Panc1 (cell line): ENCODE data around the gene ZNF554. TPM values are rescaled to one million over a fixed set of nuclear protein-coding genes. Genes with fewer than 3 reads are reported as not detected.

ENCODE experiments used
- ATAC-seq: fragments of 200-7000 bp; cut with Tn5 transposase; 2 replicates; pipeline ENCODE4 v1.9.1; 2020; ENCODE audit warnings: mild to moderate bottlenecking, moderate library complexity
- BruUV-seq: library from RNA; stranded (reverse); fragments of 400-500 nt; replicated peaks from 2 replicates; lab custom pipeline; 2021; lab: Mats Ljungman, UMichigan
- CTCF ChIA-PET: fragments of 300-600 bp; sonication (Branson Sonifier 250); formaldehyde crosslinking; loops from one replicate; lab custom pipeline; 2022; ENCODE audit warnings: antibody characterized with exemption; lab: Charles Lee
- POLR2A ChIA-PET: fragments of 300-600 bp; sonication (Branson Sonifier 250); formaldehyde crosslinking; loops from one replicate; lab custom pipeline; 2022; ENCODE audit warnings: antibody characterized with exemption; lab: Charles Lee
- DNase-seq: peaks from one replicate; pipeline ENCODE4 v3.0.0-alpha.2; 2010; ENCODE audit warnings: low read depth, low spot score
- H3K27ac ChIP-seq: 2 replicates; pipeline ENCODE4 v1.5.1; 2011; ENCODE audit warnings: mild to moderate bottlenecking, low read length, inconsistent platforms
- H3K27me3 ChIP-seq: fragments of 200-500 bp; sonication (Bioruptor generic); 2 replicates; pipeline ENCODE4 v1.6.0; 2014; ENCODE audit warnings: low read length, inconsistent platforms; ENCODE audit not compliant: control insufficient read depth, insufficient read depth
- H3K36me3 ChIP-seq: fragments of 200-500 bp; sonication (Bioruptor generic); 2 replicates; pipeline ENCODE4 v1.5.1; 2014; ENCODE audit warnings: inconsistent platforms, mild to moderate bottlenecking, low read length, moderate library complexity; ENCODE audit not compliant: control insufficient read depth, insufficient read depth
- H3K4me1 ChIP-seq: 2 replicates; pipeline ENCODE4 v1.5.1; 2011; ENCODE audit warnings: inconsistent platforms, mild to moderate bottlenecking, low read length, moderate library complexity; ENCODE audit not compliant: control insufficient read depth, insufficient read depth
- H3K4me3 ChIP-seq, 2 experiments: 2 replicates each; pipeline ENCODE4 v1.5.1; 2011 to 2012; ENCODE audit warnings: low read depth in 2 of 2, low read length in 2 of 2, mild to moderate bottlenecking in 2 of 2, inconsistent platforms in 1 of 2, moderate library complexity in 1 of 2
- H3K9me3 ChIP-seq: fragments of 200-500 bp; sonication (Bioruptor generic); 2 replicates; pipeline ENCODE4 v1.5.1; 2014; ENCODE audit warnings: low read depth, mild to moderate bottlenecking, inconsistent platforms, low read length, moderate library complexity; ENCODE audit not compliant: control insufficient read depth, insufficient read depth
- CTCF ChIP-seq: fragments of 450-650 bp; IDR thresholded peaks from 2 replicates; pipeline ENCODE4 v1.5.1; 2017; ENCODE audit warnings: mild to moderate bottlenecking
- POLR2AphosphoS5 ChIP-seq: IDR thresholded peaks from 2 replicates; pipeline ENCODE4 v1.6.1; 2012; ENCODE audit warnings: mild to moderate bottlenecking, low read depth, low read length, moderate library complexity
- SIN3A ChIP-seq: IDR thresholded peaks from 2 replicates; pipeline ENCODE4 v1.6.1; 2012; ENCODE audit warnings: low read depth, mild to moderate bottlenecking, low read length, moderate library complexity, borderline replicate concordance; ENCODE audit not compliant: insufficient read depth
- TCF7L2 ChIP-seq: IDR thresholded peaks from 2 replicates; pipeline ENCODE4 v1.6.1; 2011; ENCODE audit warnings: mild to moderate bottlenecking, low read depth, low read length, inconsistent platforms
- in situ Hi-C: cut with HindIII; loops from 2 replicates; pipeline ENCODE4 v1.10.0; 2016; ENCODE audit warnings: low sequenced_read_pairs, low pct_unique_long_range_greater_than_20kb
- intact Hi-C: fragments of 100-400 bp; cut with micrococcal nuclease; formaldehyde crosslinking; loops from one replicate; pipeline ENCODE4 v1.10.0; 2022; ENCODE audit not compliant: unreplicated experiment
- total RNA-seq: library from RNA; stranded (reverse); gene quantifications from one replicate; pipeline ENCODE4 v1.2.1, GENCODE V29; 2021; ENCODE audit not compliant: unreplicated experiment
- TF ChIP-seq, protein P1 (sequence below), 2 experiments: IDR thresholded peaks; 2 replicates each; pipeline ENCODE4 v1.6.1; 2011 to 2012; ENCODE audit warnings: low read depth in 2 of 2, control low read depth in 1 of 2, low read length in 1 of 2, mild to moderate bottlenecking in 1 of 2, moderate library complexity in 1 of 2; ENCODE audit not compliant: insufficient read depth in 1 of 2

The ZNF554 gene
- total RNA-seq, 1 experiment from 2014 or later, result 1.5 TPM

DNA sequence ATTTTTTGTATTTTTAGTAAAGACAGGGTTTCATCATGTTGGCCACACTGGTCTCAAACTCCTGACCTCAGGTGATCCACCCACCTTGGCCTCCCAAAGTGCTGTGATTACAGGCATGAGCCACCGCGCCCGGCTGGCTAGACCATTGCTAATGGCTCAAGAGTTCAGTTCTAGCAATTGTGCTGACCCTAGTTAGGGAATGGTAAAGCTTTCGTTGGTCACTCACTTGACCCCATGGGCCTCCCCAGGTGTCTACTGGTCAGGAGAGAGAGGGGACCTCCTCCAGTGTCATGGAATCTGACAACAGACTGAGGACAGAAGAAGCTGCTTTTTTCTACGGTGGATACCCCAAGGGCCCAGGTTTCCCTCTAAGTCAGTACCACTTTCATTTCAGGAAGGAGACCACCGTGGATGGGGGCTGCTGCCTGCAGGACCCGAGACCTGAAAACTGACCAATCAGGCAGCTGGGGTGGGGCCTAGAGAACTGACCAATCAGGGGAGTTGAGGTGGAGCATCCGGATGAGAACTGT, 46.9 kb downstream of the ZNF554 start:
- ChIA-PET CTCF (no interaction called here), POLR2A (no interaction called here)
- Histone ChIP-seq H3K4me3 (no peak overlapping the region), H3K27me3 (no peaks in the 10 kb centered on the region), H3K27ac (no peak overlapping the region), H3K36me3 (no peaks in the 10 kb centered on the region), H3K9me3 (no peaks in the 10 kb centered on the region), H3K4me1 (no peaks in the 10 kb centered on the region)
- intact Hi-C loops (no loop called here), in situ Hi-C loops (no loop called here)
- no peak for DNase-seq
- ATAC-seq, result no peak
- no TSS peak for BruUV-seq
- TF ChIP-seq POLR2AphosphoS5, result no peak
- TF ChIP-seq, protein P1, sequence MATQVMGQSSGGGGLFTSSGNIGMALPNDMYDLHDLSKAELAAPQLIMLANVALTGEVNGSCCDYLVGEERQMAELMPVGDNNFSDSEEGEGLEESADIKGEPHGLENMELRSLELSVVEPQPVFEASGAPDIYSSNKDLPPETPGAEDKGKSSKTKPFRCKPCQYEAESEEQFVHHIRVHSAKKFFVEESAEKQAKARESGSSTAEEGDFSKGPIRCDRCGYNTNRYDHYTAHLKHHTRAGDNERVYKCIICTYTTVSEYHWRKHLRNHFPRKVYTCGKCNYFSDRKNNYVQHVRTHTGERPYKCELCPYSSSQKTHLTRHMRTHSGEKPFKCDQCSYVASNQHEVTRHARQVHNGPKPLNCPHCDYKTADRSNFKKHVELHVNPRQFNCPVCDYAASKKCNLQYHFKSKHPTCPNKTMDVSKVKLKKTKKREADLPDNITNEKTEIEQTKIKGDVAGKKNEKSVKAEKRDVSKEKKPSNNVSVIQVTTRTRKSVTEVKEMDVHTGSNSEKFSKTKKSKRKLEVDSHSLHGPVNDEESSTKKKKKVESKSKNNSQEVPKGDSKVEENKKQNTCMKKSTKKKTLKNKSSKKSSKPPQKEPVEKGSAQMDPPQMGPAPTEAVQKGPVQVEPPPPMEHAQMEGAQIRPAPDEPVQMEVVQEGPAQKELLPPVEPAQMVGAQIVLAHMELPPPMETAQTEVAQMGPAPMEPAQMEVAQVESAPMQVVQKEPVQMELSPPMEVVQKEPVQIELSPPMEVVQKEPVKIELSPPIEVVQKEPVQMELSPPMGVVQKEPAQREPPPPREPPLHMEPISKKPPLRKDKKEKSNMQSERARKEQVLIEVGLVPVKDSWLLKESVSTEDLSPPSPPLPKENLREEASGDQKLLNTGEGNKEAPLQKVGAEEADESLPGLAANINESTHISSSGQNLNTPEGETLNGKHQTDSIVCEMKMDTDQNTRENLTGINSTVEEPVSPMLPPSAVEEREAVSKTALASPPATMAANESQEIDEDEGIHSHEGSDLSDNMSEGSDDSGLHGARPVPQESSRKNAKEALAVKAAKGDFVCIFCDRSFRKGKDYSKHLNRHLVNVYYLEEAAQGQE (IDR thresholded peaks at IDR 0.05; ENCODE audit: insufficient read depth in 1 of 2, low read depth in 2 of 2, low read length in 1 of 2), result no peak
- TF ChIP-seq TCF7L2, result no peak
- TF ChIP-seq SIN3A, result no peak
- TF ChIP-seq CTCF, result no peak

DNA sequence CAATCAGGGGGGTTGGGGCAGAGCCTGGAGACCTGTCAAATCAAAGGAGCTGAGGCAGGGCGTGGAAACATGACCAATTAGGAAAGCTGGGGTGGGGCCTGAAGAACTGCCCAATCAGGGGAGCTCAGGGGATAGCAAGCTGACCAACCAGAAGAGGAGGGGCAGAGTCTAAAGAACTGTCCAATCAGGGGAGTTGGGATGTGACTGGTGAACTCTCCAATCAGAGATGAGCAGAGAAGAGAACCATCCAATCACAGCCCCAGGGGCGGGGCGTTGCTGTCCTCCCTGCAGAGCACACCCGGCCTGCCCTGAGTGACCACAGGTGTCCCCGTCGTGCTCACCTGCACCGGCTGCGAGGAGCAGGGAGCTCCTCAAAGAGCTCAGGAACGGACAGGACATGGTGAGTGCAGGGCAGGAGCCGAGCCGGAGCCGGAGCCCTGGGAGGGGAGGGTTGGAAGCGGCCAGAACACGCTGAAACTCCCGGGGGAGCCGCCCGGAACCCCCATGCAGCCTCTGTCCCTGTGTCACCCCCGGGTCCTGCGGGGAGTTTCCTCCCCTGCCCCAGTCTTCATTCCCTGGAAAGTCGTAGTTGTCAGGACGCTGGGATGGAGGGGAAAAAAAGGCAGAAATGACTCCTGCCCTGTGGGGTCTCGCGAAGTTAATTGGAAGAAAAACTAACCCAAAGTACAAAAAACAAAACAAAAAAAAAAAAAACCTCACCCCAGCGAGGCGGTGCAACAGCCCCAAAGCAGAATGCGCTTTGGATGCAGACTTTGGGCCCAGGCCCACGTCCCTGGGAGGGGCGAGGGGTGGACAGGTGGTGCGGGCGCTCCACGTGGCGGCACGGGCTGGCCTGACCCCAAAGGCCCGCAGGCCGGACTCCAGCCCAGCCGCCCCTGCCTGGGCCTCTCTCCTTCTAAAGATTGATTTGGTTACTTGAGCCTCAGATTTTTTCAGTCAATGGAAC, 47.6 kb downstream of the ZNF554 start, which contains the start of gene ZNF556:
TSS of gene ZNF556 (plus strand) at position 311 of the 967 bp plus-strand sequence. CDS start at position 398, 87 bp downstream.
- Histone ChIP-seq H3K27me3 (no peaks in the 10 kb centered on the region), H3K27ac (no peak within 1 kb of the TSS), H3K4me1 (no peaks in the 10 kb centered on the region), H3K4me3 (peak within 1 kb of the TSS in 1 of 2 experiments; percentile 31; a peak in 1 of 4 replicates), H3K36me3 (no peaks in the 10 kb centered on the region), H3K9me3 (no peaks in the 10 kb centered on the region)
- TF ChIP-seq SIN3A (no peak), CTCF (no peak), TCF7L2 (no peak), POLR2AphosphoS5 (no peak)
- TF ChIP-seq, protein P1 (IDR thresholded peaks at IDR 0.05; ENCODE audit: insufficient read depth in 1 of 2, low read depth in 2 of 2, low read length in 1 of 2), result no peak
- ATAC-seq (no peak), DNase-seq (no peak)
- in situ Hi-C loops (no loop called here), intact Hi-C loops (no loop called here)
- POLR2A ChIA-PET, result no interaction called here
- BruUV-seq, result no TSS peak
- CTCF ChIA-PET, result interaction anchor here (0.5 kb wide), 1 partner anchor 237 kb away, joined by 3 read pairs; no protein-coding TSS in a partner anchor
